Spinal cord (tissue), 10 donors: ENCODE results near the gene DAPK3. TPM values are rescaled to one million over a fixed set of nuclear protein-coding genes. Genes with fewer than 3 reads are reported as not detected.

ENCODE experiments used
- DNase-seq, 6 donors: peaks; one replicate each; pipeline versions ENCODE4 v3.0.0 to v3.0.0-alpha.2; 2013 to 2015; ENCODE audit warnings: low spot score in 6 of 6, low read depth in 4 of 6
- H3K27ac ChIP-seq: one replicate; pipeline ENCODE4 v1.5.1; 2013; ENCODE audit warnings: low read depth, low read length, control low read depth
- H3K27me3 ChIP-seq: one replicate; pipeline ENCODE4 v1.6.1; 2013; ENCODE audit warnings: low read length; ENCODE audit not compliant: control insufficient read depth, insufficient read depth
- H3K36me3 ChIP-seq: one replicate; pipeline ENCODE4 v1.6.1; 2013; ENCODE audit warnings: low read length; ENCODE audit not compliant: control insufficient read depth, insufficient read depth
- H3K4me1 ChIP-seq: one replicate; pipeline ENCODE4 v1.6.1; 2013; ENCODE audit warnings: low read length; ENCODE audit not compliant: control insufficient read depth, insufficient read depth
- H3K4me3 ChIP-seq: one replicate; pipeline ENCODE4 v1.5.1; 2013; ENCODE audit warnings: low read depth, low read length, control low read depth
- H3K9me3 ChIP-seq: one replicate; pipeline ENCODE4 v1.6.1; 2013; ENCODE audit warnings: low read length; ENCODE audit not compliant: control insufficient read depth, insufficient read depth
- WGBS: methylation state at CpG from one replicate; pipeline ENCODE4 v1.1.5; 2013; ENCODE audit warnings: missing lambda C conversion rate; ENCODE audit not compliant: insufficient coverage; 5-methylcytosine and 5-hydroxymethylcytosine counted together
- polyA plus RNA-seq, 2 donors: library from polyadenylated mRNA; unstranded; fragments of 120-200 nt; gene quantifications; one replicate each; pipeline ENCODE4 v1.2.1, GENCODE V29; 2013; ENCODE audit not compliant: insufficient read length in 2 of 2
- total RNA-seq, 2 donors: library from RNA; depleted of rRNA in 1 of 2; stranded (reverse); fragments of 120-200 nt in 1 of 2; fragments of >200 nt in 1 of 2; gene quantifications; one replicate each; pipeline versions ENCODE4 v1.2.3 to v1.2.4, GENCODE V29; 2013 to 2014
- donor health status: healthy.

The DAPK3 gene
- total and polyA plus RNA-seq, 4 donors, result 40.1 to 79.6 (median 59.7) TPM

DNA sequence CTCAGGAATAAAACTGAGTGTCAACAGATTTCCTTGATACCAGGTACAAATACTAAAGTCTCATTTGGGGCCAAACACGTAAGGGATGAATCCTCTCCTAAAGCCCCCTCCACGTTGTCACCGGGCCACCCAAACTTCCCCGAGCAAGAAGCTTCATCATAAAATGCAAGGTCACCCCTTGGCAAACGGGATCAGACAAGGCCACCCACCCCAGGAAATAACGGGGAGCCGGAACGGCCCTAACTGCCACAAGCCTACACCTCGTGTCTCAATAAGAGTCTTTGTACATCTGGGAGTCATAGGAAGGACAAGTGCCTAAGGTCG, 13.6 kb upstream of the DAPK3 start:
- Histone ChIP-seq H3K27me3 (peaks cover 13% of the 10 kb centered on the region), H3K4me1 (peaks cover 49% of the 10 kb centered on the region), H3K27ac (peak overlapping the region; percentile 87), H3K36me3 (peaks cover 49% of the 10 kb centered on the region), H3K9me3 (no peaks in the 10 kb centered on the region), H3K4me3 (peak overlapping the region; percentile 89)
- DNase-seq, result no peak
- WGBS, result 0% methylated on average over 8 of the region's 10 CpGs

- Histone ChIP-seq H3K4me3 (peak overlapping the region; percentile 89), H3K27me3 (peaks cover 13% of the 10 kb centered on the region), H3K36me3 (peaks cover 53% of the 10 kb centered on the region), H3K27ac (peak overlapping the region; percentile 87), H3K9me3 (no peaks in the 10 kb centered on the region), H3K4me1 (peaks cover 49% of the 10 kb centered on the region)
- no peak for DNase-seq
- 36% methylated on average over 29 of the region's 30 CpGs for WGBS
These were observed 13.2 kb upstream of the DAPK3 start for GRCh38 chr19:3983936-3984583.

DNA sequence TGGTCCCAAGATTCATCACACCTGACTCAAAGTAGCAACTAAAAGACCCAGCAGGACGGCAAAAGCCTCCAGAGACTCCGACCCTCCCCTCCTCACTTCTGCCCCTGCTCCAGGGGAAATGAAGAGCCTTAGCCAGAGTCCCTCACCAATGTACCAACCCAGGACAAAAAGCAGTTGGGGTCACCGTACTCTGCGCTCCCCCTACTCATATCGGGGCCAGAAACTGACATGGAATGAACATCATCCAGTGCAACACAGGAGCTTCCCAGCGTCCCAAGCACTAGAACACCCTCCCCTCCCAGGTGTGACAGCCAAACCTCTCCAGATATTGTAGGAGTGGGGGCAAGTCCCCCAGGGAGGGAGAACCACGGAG, 12.6 kb upstream of the DAPK3 start:
- Histone ChIP-seq H3K27me3 (peaks cover 13% of the 10 kb centered on the region), H3K9me3 (no peaks in the 10 kb centered on the region), H3K27ac (no peak overlapping the region), H3K4me1 (peaks cover 49% of the 10 kb centered on the region), H3K4me3 (peak overlapping the region; percentile 89), H3K36me3 (peaks cover 57% of the 10 kb centered on the region)
- 80% methylated on average over 2 of the region's 7 CpGs for WGBS
- no peak for DNase-seq

DNA sequence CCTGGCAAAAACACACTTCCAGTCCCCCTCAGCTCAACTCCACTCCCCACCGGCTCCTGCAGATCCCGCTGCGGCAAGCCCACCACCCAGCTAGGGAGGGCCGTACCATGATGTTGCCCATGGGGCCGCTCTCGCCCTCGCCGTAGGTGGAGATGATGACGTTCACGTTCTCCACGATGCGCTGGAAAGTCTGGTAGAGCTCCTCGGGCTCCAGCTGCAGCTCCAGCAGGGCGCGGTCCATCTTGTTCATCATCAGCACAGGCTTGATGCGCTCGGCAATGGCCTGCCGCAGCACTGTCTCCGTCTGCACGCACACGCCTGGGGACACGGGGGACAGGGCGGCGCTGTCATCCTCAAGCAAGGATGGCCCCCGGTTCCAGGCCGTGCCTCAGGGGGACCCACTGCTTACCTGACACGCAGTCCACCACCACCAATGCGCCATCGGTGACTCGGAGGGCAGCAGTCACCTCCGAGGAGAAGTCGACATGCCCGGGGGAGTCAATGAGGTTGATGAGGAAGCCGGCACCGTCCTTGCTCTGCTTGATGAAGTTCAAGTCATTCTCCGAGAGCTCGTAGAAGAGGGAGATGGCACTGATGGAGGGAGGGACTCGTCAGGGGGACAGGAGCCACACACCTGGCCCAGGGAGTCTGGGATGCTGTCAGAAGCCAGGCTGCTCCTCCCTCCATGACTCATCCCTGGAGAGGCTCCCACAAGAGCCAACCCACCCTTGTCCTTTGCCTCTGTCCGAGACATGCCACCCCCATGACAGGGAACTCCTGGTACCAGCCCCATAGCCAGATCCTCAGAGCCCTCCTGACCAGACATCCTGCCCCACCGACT, 12.0 kb upstream of the DAPK3 start:
- peaks cover 63% of the 10 kb centered on the region for H3K36me3 ChIP-seq
- H3K27ac ChIP-seq, result no peak overlapping the region
- no peaks in the 10 kb centered on the region for H3K9me3 ChIP-seq
- 91% methylated on average over 36 of the region's 40 CpGs for WGBS
- peaks cover 45% of the 10 kb centered on the region for H3K4me1 ChIP-seq
- H3K27me3 ChIP-seq, result peaks cover 13% of the 10 kb centered on the region
- DNase-seq, result no peak
- no peak overlapping the region for H3K4me3 ChIP-seq

- WGBS, result 93% methylated on average over 39 of the region's 39 CpGs
- H3K27ac ChIP-seq, result no peak overlapping the region
- no peak overlapping the region for H3K4me3 ChIP-seq
These were observed 11.1 kb upstream of the DAPK3 start for GRCh38 chr19:3981736-3982681.

GRCh38 chr19:3981373-3981735, 10.5 kb upstream of the DAPK3 start:
- peaks cover 5% of the 10 kb centered on the region for H3K27me3 ChIP-seq
- no peak for DNase-seq
- H3K27ac ChIP-seq, result no peak overlapping the region
- no peaks in the 10 kb centered on the region for H3K9me3 ChIP-seq
- peaks cover 31% of the 10 kb centered on the region for H3K4me1 ChIP-seq
- peaks cover 78% of the 10 kb centered on the region for H3K36me3 ChIP-seq
- no peak overlapping the region for H3K4me3 ChIP-seq
- WGBS, result 100% methylated on average over 8 of the region's 10 CpGs

More at GRCh38 chr19:3981736-3982681, 11.1 kb upstream of the DAPK3 start:
- Histone ChIP-seq H3K36me3 (peaks cover 72% of the 10 kb centered on the region), H3K9me3 (no peaks in the 10 kb centered on the region), H3K4me1 (peaks cover 37% of the 10 kb centered on the region), H3K27me3 (peaks cover 10% of the 10 kb centered on the region)
- no peak for DNase-seq

DNA sequence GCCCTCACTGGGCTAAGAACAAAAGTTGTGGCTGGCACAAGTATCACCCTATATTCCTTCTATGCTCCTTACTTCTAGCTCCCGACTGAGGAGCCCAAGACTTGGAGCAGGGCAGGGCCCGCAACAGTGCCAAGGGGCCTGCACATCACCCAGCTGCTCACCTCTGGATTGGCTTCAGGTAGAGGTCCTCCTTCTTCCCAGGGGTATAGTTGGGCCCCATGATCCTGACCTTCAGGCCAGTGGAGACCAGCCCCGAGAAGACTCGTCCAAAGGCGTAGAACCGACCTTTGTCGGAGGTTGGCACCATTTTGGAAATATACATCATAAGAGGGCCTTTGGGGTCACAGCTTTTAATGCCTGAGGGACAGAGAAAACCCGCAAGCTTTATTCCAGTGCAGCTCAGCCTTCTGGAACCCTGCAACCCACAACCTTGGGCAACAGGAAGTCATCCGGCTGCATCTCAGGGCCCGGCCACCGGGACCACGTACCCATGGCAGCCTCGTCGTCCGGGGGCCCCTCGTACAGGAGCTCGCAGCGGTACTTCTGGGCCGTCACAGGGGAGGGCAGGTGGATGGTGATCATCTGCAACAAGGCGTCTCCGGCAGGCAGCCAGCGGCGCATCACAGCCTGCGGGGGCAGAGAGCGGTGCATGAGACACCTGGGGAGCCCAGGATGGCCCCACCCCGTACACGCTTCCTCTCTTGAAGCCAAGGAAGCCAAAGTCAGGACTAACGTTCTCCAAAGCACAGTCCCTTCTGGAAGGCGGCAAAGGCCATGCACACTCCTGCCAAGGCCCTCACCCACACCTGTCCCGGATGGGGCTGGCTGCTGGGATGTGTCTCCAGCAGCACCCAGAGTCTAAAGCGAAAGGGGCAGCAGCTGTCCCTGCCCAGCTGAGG, 9.7 kb upstream of the DAPK3 start:
- Histone ChIP-seq H3K27ac (no peak overlapping the region), H3K36me3 (peaks cover 85% of the 10 kb centered on the region), H3K27me3 (no peaks in the 10 kb centered on the region), H3K4me3 (no peak overlapping the region), H3K4me1 (peaks cover 27% of the 10 kb centered on the region), H3K9me3 (no peaks in the 10 kb centered on the region)
- 92% methylated on average over 30 of the region's 31 CpGs for WGBS
- DNase-seq, result no peak

DNA sequence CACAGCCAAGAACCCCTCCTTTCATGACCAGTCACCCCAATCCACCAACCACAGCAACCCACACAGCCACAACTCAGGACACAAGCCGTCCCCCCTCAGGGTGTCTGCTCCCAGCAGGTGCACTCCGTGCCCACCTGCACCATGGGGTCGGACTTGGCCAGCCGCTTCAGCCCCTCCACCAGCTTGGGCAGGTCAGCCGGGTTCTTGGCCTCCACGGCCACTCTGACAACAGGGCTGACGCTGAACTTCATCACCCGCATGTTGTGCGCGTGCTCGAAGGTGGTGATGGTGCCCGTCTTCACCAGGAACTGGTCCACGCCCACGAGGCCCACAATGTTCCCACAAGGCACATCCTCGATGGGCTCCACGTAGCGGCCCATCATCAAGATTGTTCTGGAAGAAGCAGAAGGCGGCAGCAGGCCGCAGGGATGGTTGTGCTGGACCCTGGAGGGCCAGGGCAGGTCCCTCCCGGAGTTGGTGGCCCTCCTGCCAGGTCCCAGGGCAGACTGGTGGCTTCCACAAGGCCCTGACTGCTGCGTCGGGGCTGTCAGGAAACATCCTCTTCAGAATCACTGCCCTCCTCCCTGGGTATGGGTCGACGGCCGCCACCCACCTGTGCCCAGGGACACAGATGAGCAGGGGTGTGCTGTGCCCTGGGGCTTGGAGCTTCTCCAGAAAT, 8.9 kb upstream of the DAPK3 start:
- peaks cover 24% of the 10 kb centered on the region for H3K4me1 ChIP-seq
- no peaks in the 10 kb centered on the region for H3K9me3 ChIP-seq
- WGBS, result 92% methylated on average over 25 of the region's 25 CpGs
- no peak for DNase-seq
- no peak overlapping the region for H3K27ac ChIP-seq
- peaks cover 92% of the 10 kb centered on the region for H3K36me3 ChIP-seq
- H3K27me3 ChIP-seq, result no peaks in the 10 kb centered on the region
- no peak overlapping the region for H3K4me3 ChIP-seq
